Measurements from ENCODE around the gene TMEM239.

TMEM239 gene

DNA sequence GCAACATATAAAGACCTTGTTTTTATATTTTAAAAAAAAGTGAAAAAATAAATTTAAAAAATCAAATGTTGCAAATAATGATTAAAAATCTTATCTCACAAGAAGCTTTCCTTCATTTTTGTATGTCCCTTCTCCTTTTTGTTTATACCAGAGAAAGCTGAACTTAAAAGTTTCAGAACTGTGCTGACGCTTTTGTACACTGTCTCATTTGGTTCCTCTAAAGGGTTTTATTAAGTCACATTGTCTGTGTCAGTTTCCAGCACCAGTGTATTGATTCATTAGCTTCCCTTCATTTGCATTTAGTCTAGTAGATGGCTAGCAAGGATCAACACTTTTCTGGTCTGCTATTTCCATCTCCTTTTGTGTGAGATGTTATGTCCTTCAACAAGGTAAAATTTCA is 17.6 kb downstream of the TMEM239 start:
- Mint-ChIP-seq H3K4me1 (no peaks in the 10 kb centered on the region), H3K9me3 (no peaks in the 10 kb centered on the region), H3K27me3 (ENCODE audit: low read depth) (no peaks in the 10 kb centered on the region), H3K27ac (no peak overlapping the region), H3K4me3 (no peak overlapping the region), H3K36me3 (ENCODE audit: low read depth) (peaks cover 42% of the 10 kb centered on the region)
- no peak for TF ChIP-seq CTCF (IDR thresholded peaks at IDR 0.05; ENCODE audit: unreplicated experiment in 3 of 3)

GRCh38 chr20:2834401-2835110 is 18.4 kb downstream of the TMEM239 start:
- Mint-ChIP-seq H3K4me1 (peaks cover 6% of the 10 kb centered on the region), H3K27me3 (ENCODE audit: low read depth) (no peaks in the 10 kb centered on the region), H3K9me3 (no peaks in the 10 kb centered on the region), H3K4me3 (no peak overlapping the region), H3K27ac (no peak overlapping the region), H3K36me3 (ENCODE audit: low read depth) (peaks cover 47% of the 10 kb centered on the region)
- TF ChIP-seq CTCF (IDR thresholded peaks at IDR 0.05; ENCODE audit: unreplicated experiment in 3 of 3), result no peak

DNA sequence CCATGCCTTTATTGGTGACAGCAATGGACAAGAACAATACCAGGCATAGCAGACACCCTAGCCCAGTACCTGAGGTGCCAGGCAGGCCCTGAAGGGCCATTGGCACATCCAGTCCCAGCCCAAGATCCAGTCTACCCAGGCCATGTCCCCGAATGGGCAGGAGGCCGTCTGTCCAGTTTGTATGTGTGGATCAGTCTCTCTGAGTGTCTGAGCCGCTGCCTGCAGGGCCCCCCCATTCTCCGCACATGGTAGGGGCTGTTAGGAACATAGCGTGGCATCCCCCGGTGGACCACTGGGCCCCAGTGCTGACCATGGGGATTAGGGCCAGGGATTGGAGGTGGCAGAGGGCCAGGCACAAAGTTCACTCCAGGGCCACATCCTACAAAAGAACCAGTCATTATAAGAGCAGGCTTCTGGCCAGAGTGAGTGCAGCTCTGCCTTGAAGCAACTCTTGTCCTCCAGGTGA is 19.2 kb downstream of the TMEM239 start:
- Mint-ChIP-seq H3K9me3 (no peaks in the 10 kb centered on the region), H3K4me3 (peak overlapping the region in 1 of 3 experiments; percentile 42), H3K36me3 (ENCODE audit: low read depth) (peaks cover 48% of the 10 kb centered on the region), H3K27me3 (ENCODE audit: low read depth) (no peaks in the 10 kb centered on the region), H3K27ac (no peak overlapping the region), H3K4me1 (peaks cover 8% of the 10 kb centered on the region)
- TF ChIP-seq CTCF (IDR thresholded peaks at IDR 0.05; ENCODE audit: unreplicated experiment in 3 of 3), result no peak

- no peaks in the 10 kb centered on the region for H3K27me3 Mint-ChIP-seq (ENCODE audit: low read depth)
- peaks cover 48% of the 10 kb centered on the region for H3K36me3 Mint-ChIP-seq (ENCODE audit: low read depth)
- no peak overlapping the region for H3K4me3 Mint-ChIP-seq
These were observed 19.9 kb downstream of the TMEM239 start for GRCh38 chr20:2836035-2836434.

DNA sequence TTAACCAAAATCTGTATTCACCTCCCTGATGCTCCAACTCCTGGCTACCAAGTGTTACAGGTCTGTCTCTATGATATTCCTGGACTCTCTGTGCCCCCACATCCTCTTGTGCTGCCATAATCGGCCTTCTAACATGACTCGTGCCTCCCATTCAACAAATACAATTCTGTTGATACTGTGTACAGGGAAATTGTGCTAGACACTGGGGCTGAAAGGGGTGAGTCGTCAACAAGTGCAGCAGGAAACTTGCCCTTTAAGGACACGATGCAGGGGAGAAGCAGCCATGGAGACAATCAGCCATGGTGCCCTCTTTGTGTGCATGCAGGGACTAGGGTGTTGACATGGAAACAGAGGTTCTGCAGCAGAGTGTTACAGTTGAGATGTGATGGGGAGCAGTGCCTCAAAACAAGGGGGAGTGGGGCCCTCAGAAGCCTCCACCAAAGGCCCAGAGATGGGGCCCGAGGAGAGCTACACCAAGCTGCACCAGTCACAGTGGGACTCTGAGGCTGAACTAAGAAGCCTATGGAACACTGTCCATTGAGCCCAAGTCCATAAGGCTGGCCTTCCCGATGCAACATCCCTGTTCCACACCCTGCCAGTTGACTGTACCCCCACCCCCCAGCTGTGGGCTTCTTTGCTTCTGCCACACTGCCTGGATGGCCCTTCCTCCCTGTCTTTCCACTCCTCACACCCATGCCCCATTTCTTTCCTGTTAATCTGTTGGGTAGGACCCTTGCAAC is 21.2 kb downstream of the TMEM239 start:
- Mint-ChIP-seq H3K4me3 (peak overlapping the region; percentile 23 to 74 (median 57)), H3K4me1 (peaks cover 12% of the 10 kb centered on the region), H3K27ac (no peak overlapping the region), H3K27me3 (ENCODE audit: low read depth) (no peaks in the 10 kb centered on the region), H3K9me3 (no peaks in the 10 kb centered on the region), H3K36me3 (ENCODE audit: low read depth) (peaks cover 48% of the 10 kb centered on the region)
- TF ChIP-seq CTCF (IDR thresholded peaks at IDR 0.05; ENCODE audit: unreplicated experiment in 3 of 3), result no peak

More at GRCh38 chr20:2836035-2836434, 19.9 kb downstream of the TMEM239 start:
- TF ChIP-seq CTCF (IDR thresholded peaks at IDR 0.05; ENCODE audit: unreplicated experiment in 3 of 3), result no peak
- Mint-ChIP-seq H3K4me1 (peaks cover 8% of the 10 kb centered on the region), H3K27ac (peak overlapping the region in 1 of 3 experiments; percentile 20), H3K9me3 (no peaks in the 10 kb centered on the region)
